HL-60 (cell line): ENCODE measurements around the gene CAMSAP2.

Experiments
- DNase-seq, 2 experiments: peaks; one replicate each; pipeline ENCODE4 v3.0.0-alpha.2; 2010 to 2020; ENCODE audit warnings: low read depth in 1 of 2, low spot score in 1 of 2
- H3K27ac ChIP-seq: fragments of 250-450 bp; sonication (Bioruptor Pico); replicated peaks from 2 replicates; pipeline ENCODE4 v1.5.1; 2020; ENCODE audit warnings: mild to moderate bottlenecking, moderate library complexity
- H3K27me3 ChIP-seq: fragments of 250-450 bp; sonication (Bioruptor Pico); 2 replicates; pipeline ENCODE4 v1.5.1; 2021; ENCODE audit warnings: mild to moderate bottlenecking, moderate library complexity; ENCODE audit not compliant: insufficient read depth, poor library complexity, severe bottlenecking
- H3K4me3 ChIP-seq: replicated peaks from 2 replicates; pipeline ENCODE4 v1.5.1; 2011; ENCODE audit warnings: mild to moderate bottlenecking, control low read depth, low read length; ENCODE audit not compliant: insufficient read depth
- CTCF ChIP-seq: IDR thresholded peaks from one replicate; pipeline ENCODE4 v1.5.1; 2011; ENCODE audit warnings: low read length, control low read depth, inconsistent platforms; ENCODE audit not compliant: insufficient read depth
- GABPA ChIP-seq: IDR thresholded peaks from 2 replicates; pipeline ENCODE4 v1.6.1; 2012; ENCODE audit warnings: low read depth
- POLR2AphosphoS5 ChIP-seq: IDR thresholded peaks from 2 replicates; pipeline ENCODE4 v1.6.1; 2012; ENCODE audit warnings: low read depth
- REST ChIP-seq: IDR thresholded peaks from 2 replicates; pipeline ENCODE4 v1.6.1; 2012; ENCODE audit warnings: low read depth; ENCODE audit not compliant: insufficient replicate concordance
- SPI1 ChIP-seq: IDR thresholded peaks from 2 replicates; pipeline ENCODE4 v1.6.1; 2012; ENCODE audit warnings: low read depth, mild to moderate bottlenecking, borderline replicate concordance

Gene CAMSAP2

GRCh38 chr1:200706111-200706814, 32.4 kb upstream of the CAMSAP2 start:
- Histone ChIP-seq H3K27me3 (no peaks in the 10 kb centered on the region), H3K27ac (no peak overlapping the region), H3K4me3 (no peak overlapping the region)
- TF ChIP-seq REST (no peak), POLR2AphosphoS5 (no peak)
- no peak for DNase-seq

- no peak for DNase-seq
- Histone ChIP-seq H3K4me3 (no peak overlapping the region), H3K27me3 (no peaks in the 10 kb centered on the region), H3K27ac (no peak overlapping the region)
- no peak for TF ChIP-seq REST
- TF ChIP-seq GABPA = no peak
- no peak for TF ChIP-seq POLR2AphosphoS5
- TF ChIP-seq CTCF = no peak
- no peak for TF ChIP-seq SPI1
These were observed 31.6 kb upstream of the CAMSAP2 start for GRCh38 chr1:200707116-200707515.

GRCh38 chr1:200708161-200708560, 30.5 kb upstream of the CAMSAP2 start:
- Histone ChIP-seq H3K27me3 (no peaks in the 10 kb centered on the region), H3K27ac (no peak overlapping the region), H3K4me3 (no peak overlapping the region)
- DNase-seq = no peak
- no peak for TF ChIP-seq REST
- no peak for TF ChIP-seq SPI1
- no peak for TF ChIP-seq CTCF
- no peak for TF ChIP-seq GABPA
- no peak for TF ChIP-seq POLR2AphosphoS5

DNA sequence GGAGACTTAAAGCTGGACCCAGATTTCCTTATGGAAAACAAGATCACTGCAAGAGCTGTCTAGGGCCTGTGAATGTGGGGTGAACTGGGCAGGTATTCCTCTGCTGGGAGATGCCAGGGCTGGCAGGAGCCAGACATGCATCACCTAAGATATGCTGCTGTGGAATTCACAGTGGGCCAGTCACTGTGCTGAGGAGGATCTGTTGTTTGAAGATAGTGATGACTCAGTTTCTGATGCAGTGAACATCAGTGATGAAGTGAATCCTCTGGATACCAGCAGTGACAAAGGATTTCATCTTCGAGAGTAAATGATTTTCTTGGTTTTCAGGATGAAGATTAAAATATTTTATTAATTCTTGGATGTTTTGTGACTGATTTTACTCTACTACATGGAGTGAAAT, 29.9 kb upstream of the CAMSAP2 start:
- Histone ChIP-seq H3K27ac (no peak overlapping the region), H3K27me3 (no peaks in the 10 kb centered on the region), H3K4me3 (no peak overlapping the region)
- no peak for DNase-seq
- TF ChIP-seq CTCF (no peak), GABPA (no peak), REST (no peak), POLR2AphosphoS5 (no peak), SPI1 (no peak)
